GM19324 (cell line): ENCODE results near the gene GPSM3.
"Not testable (repeated sequence)": the region's sequence is repeated elsewhere in the genome, so short reads cannot be mapped to it uniquely, and the experiment has no call there.

Experiments
- ATAC-seq: cut with Tn5 transposase; IDR thresholded peaks from one replicate; pipeline ENCODE4 v1.9.1; 2021; ENCODE audit warnings: mild to moderate bottlenecking, moderate library complexity; ENCODE audit not compliant: unreplicated experiment, low FRiP score

The GPSM3 gene

DNA sequence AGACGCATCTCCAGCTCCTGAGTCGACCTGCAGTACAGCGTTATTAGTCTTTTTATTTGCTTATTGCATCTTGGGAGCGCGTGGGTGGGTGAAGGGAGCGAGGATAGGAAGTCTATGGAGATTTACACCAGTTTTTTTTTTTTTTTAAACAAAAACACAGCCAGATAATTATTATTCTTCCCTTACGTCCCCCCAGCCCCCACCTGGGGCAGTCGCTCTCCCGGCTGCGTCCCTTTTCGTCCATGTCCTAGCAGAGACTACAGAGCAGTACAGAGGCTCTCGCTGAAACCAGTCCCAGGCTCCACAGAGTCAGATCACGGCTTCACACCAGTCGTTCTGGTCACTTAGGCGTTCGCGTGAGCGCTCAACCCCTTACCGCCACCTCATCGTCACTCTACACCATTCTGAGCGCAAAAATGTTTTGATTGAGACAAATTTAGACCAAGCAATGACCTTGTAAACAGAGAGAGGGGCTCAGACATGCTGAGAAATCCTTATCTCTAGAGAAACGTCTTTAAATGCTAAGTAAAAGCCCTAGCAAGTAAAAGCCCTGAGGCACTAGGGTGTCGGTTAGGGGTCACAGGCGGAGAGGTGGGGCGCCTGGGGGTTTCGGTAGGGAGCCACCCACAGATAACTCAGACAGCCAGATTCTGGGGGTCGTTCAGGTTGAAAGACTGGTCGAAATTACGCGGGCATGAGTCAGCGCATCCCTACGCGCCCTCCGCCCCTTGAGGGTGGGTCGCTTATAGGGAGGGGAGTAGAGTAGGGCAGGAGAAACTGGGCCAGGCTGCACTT is 39.5 kb downstream of the GPSM3 start:
- no peak for ATAC-seq

DNA sequence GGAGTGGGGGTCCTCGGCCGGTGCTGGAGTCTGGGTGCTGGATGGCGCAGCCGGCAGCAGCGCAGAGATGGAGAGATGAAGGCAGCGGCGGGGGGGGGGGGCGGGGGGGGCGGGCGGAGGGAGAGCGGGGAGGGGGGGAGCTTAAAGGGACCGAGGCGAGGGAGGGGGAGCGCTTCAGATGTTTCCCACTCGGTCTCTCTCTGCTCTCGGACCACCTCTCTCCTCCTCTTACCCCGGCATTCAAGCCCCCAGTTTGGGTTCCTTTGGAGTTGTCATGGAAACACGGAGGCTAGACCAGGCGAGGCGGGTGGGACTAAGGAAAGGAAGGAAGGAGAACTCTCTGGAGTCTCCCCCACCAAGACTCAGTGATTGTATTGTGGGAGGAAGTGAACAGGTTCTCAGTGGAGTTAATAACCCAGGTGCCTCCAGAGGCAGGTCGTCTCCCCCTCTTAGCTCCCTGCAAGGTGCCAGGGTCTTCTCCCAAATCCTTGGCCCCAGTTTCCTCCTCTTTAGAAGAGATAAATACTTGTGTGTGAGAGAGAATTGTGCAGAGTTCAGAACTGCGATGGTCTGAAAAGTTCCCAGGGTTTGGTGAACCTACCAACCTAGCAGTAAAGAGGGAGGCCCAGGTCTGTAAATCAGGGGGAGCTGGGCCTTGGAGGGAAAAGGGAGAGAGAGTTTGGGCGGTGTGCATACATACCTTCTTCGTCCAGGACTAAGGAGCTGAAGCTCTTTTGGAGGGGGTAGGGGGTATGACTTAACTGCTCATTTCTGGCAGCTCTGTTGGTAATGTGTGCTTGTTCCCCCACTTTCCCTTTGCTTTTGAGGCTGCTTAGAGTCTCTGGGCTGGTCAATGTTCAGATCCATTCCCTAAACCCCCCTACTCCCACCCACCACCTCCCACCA is 40.3 kb downstream of the GPSM3 start, which contains the start of gene PRRT1:
Gene PRRT1 (minus strand): TSS at position 77 of the 906 bp plus-strand sequence. CDS start 112 bp downstream, outside the sequence.
- no peak for ATAC-seq

DNA sequence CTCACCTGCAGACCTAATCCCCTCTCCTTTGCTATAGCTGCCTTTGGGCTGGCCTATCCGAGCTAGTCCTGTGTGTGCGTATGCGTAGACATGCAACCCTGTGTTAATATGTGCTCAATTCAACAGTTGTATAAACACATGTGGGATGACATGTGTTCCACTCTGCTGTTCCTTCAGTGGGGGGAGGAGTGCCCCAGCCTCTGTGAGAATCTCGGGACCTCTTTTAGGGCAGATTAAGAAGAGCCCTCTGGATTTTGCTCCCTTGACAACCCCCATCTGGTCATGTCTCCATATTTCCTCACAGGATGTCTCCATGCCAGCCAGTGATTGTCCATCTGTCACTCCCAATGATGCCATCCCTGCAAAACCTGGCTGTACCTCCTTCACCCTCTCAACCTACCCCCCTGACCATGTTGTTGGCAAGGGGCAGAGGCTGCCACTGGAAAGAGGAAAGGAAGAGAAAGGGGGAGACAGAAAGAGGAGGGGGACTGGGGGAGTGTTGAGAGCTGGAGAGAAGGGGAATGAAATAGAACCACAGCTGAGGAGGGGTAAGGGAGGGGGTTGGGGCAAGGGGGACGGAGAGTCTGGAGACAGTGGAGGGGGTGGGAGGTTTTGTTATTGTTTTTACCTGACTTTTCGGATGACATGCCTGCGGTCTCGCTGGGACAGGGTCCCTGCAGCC is 41.1 kb downstream of the GPSM3 start:
- ATAC-seq = no peak

DNA sequence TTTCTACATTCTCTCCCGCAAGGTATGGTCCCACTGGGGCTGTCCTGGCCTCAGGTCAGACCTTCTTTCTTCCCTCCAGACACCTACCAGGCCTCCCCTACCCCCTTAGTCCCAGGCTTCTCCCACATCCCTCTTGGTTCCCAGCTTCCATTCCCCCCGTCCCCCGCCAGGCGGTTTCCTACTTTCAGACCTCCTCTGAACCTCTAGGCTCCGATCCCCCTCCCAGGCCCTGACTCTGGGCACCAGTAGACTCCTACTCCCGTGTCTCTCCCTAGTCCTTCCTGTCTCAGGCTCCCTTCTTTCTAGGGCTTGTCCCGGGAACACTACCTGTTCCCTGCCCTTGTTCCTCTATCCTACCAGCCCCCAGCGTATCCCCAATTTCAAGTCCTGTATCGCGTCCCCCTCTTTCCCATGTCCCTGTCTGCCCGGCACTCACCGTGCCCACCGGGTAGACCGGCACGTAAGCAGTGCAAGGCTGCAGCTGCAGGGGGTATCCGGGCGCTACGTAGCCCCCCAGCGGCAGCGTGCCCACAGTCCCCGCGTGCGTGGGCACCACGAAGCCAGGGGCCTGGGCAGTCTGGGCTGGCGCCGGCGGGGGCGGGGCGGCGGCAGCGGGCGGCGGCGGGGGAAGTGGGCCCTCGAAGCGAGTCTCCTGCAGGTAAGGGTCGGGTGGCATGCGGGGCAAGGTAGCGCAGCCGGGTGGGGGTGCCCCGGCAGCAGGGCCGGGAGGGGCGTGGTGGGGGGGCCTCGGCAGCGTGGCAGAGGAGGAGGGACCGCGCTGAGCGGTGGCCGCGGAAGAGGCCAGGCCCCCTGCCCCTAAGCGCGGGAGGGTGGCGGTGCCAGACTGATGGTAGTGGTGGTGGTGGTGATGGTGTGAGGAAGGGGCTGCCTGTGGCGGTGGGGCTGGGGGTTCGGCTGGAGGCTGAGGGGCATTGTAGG is 42.2 kb downstream of the GPSM3 start:
- ATAC-seq = no peak

DNA sequence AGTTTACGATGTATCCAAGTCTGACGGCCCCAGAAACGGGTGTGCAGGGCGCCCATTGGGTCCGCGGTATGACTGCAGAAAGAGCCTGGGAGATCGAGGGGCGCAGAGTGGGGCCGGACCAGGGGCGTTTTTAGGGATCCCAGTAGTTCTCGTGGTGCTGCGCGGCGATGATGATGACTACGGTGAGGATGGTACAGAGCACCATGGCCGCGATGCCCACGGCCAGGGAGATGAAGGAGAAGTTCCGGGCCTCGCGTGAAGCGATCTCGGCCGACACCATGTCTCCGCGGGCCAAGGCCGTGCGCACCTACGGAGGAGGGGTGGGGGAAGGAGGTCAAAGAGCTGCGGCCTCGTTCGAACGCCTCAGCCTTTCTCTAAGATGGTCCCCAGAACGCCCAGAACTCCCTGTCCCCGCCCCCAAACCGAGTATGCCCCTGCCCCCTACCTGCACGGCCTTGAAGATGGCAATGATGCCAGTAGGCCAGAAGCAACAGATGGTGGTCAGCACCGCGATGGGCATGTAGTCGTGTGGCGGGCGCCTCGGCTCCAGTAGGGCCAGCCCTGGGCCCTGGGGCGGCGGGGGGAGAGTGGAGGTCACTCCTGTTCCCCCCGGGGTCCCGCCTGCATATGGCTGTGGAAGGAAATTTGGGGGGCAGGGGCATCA is 43.2 kb downstream of the GPSM3 start:
- ATAC-seq = no peak

DNA sequence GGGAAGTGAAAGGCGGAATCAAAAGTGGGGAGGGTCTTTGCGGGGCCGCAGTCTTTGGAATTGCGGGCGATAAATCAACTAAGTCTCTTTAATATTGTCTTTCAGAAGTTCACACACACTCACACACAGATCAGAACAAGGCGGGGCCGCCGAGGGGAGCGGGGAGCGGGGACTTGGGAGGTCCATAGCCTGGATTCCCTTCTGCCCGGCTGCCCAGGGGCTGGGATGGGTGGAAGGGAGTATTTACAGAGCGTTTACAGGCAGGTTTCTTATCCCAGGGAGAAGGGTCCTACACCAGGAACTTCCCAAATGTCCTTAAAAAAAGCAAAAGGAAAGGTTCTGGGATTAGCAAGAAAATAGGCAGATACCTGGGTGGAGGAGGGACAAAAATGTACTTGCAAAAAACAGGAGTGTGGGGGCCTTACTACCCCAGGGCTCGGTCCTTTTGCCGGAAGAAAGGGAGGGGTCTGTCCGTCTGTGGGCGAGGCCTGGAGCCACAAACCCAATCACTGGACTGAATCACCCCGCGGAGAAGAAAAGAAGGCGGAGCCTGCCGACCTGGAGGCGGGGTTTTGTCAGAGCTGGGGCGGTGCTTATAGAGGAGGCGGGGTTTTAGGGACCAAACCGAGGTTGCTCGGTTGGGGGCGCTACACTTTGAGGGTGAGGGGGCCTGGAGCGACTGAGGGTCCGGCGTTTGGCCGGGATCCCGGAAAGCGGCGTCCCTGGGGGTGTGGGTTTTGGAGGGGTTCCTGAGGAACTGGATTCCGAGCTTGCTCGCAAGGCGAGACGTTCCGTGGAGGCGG is 44.0 kb downstream of the GPSM3 start:
- ATAC-seq = no peak

DNA sequence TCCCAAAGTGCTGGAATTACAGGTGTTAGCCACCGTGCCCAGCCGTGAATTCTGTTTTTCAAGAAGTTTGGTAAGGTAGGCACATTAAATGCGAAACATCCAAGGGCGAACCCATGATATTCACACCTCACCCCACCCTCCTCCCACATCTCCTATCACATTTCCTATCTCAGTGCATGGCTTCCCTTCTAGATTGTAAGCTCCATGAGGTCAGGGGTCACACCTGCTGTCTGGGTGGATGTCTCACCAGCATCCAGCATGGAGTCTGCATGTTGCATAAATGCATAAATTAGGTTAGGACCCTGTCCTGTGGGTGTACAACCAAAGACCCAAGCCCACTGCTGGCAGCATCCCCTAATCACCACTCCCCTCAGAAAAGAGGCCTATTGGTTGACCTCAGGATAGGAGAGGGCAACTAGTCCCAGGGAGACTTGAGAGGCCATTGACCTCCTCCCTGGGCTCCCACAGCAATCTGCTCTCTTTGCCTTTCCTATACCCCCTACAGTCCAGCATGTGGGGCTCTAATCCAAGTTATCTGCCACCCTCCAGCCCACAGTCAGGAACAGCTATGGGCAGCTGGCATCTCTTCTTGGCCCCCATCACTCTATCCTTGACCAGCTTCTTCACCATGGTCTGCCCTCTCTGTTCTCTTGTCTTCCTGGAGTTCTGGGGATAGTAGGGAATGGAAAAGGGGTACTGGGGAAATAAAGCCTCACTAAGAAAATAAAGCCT is 44.9 kb downstream of the GPSM3 start:
- no peak for ATAC-seq

DNA sequence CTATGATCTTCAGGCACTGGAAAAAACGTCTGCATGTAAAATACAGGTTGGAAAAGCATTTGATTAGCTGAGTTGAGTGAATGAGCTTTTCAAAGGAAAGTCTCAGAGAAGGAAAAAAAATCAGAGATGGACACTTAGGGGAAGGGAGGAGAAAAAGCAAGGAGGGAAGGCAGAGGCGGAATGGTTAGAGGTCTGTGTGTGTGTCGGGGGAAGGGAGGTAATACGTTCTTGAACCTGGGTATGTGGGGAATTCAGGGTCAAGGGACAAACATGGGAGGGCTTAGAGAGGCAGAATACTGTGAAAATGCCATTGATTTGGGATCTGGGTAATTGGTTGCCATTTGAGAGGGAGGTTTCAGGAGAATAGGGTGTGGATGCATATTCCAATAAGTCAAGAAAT is 45.8 kb downstream of the GPSM3 start:
- no peak for ATAC-seq

DNA sequence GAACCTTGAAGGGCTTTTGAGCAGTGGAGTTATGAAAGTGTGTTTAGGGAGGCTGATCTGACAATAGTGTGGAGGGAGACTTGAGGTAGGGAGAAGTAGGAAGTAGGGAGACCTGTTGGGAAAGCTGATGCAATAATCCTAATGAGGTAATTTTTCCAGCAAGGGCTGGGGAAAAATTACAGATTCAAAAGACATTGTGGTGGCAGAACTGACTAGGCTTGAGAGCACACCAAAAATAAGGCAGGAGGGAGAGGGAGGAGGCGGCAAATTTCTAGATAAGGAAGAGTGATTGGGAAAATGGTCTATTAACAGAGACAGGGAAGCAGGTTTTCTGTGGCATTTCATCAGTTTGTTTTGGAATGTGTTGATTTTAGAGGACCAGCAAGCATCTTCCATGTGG is 46.2 kb downstream of the GPSM3 start:
- no peak for ATAC-seq

DNA sequence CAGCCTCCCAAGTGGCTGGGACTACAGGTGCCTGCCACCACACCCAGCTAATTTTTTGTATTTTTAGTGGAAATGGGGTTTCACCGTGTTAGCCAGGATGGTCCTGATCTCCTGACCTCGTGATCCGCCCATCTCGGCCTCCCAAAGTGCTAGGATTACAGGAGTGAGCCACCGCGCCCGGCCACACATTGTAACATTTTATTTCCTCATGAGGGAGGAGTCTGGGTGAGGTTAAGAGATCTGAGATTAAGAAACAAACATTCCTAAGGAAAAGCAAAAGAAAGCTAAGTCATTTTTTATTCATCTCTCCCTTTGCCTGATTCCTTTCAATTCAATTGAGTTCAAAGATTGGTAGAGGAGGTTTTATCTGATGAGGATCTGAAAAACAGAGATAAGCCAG is 48.2 kb downstream of the GPSM3 start:
- not testable (repeated sequence) for ATAC-seq
